ENCODE measurements around the gene ABCC1. TPM values are rescaled to one million over a fixed set of nuclear protein-coding genes. Genes with fewer than 3 reads are reported as not detected.
A peak's percentile ranks its signal among the peaks of the same experiment; 100 is the strongest.

The ABCC1 gene
- total and polyA plus RNA-seq, 2 donors (not counting 1 experiment from before 2014, with no cell fraction given), result 54.1 to 178 TPM

DNA sequence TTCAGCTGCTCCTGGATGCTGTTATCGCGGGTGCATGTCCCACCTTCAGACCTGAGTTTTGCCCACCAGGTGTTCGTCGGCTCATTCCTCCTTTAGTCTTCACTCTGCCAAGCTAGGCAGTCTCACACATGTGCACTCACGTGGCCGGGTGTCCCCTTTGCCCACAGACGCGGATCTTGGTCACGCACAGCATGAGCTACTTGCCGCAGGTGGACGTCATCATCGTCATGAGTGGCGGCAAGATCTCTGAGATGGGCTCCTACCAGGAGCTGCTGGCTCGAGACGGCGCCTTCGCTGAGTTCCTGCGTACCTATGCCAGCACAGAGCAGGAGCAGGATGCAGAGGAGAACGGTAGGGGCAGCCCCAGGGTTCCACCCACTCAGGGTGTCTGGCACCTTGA lies 140.8 kb downstream of the ABCC1 start:
- no peak for DNase-seq (ENCODE audit: low read depth in 2 of 2)

DNA sequence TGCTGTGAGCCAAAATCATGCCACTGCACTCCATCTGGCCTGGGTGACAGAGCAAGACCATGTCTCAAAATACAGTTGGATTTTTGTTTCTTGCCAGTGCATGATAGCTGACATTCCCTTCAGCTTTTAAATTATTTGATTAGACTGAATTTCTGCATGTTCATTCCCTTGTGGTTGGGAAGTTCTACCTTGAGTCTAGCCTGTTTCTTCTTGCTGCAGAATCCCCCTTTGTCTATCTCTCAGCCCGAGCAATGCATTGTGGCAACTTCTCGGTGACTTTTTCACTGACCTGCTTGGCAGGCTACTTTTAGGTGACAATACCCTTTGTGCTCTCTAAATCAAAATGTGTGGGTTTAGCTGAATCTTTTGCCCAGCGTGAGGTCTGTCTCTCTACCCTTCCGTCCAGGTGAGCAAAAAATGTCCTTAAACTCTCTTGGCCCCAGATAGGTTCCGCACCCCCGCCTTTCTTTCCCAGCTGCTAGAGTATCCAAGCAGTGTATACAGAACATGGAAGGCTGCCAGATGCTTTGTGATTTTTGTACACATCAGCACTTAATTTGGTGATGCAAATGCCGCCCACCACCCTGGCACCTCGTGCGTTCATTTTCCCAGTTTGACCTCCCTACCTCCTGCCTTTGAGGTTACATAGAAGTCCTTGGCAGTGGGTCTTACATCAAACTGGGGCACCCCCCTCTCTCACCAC lies 143.7 kb downstream of the ABCC1 start:
- Histone ChIP-seq H2AFZ (ENCODE audit: low read length) (no peak overlapping the region), H3K4me3 (replicated peaks in 1 of 4; ENCODE audit: control extremely low read depth in 1 of 4, insufficient read depth in 1 of 4, low read depth in 3 of 4, low read length in 4 of 4) (no peak overlapping the region), H3K36me3 (ENCODE audit: control insufficient read depth, insufficient read depth, low read length) (peaks cover 22% of the 10 kb centered on the region), H3K9me3 (ENCODE audit: control insufficient read depth, insufficient read depth, low read depth, low read length) (no peaks in the 10 kb centered on the region), H4K20me1 (ENCODE audit: control insufficient read depth, extremely low read depth, insufficient read depth, low read length) (no peaks in the 10 kb centered on the region), H3K9ac (ENCODE audit: insufficient read depth, low read length) (no peak overlapping the region), H3K4me1 (ENCODE audit: control insufficient read depth, extremely low read depth, insufficient read depth, low read length) (peaks cover 27% of the 10 kb centered on the region), H3K27me3 (ENCODE audit: control insufficient read depth, insufficient read depth, low read length) (no peaks in the 10 kb centered on the region), H3K27ac (ENCODE audit: insufficient read depth, low read length) (peak overlapping the region; percentile 16), H3K4me2 (ENCODE audit: extremely low read depth, insufficient read depth, low read length) (no peak overlapping the region), H3K79me2 (ENCODE audit: control insufficient read depth, insufficient read depth, low read length) (peaks cover 5% of the 10 kb centered on the region)
- peak; percentile 71 to 86 for DNase-seq (ENCODE audit: low read depth in 2 of 2)
- TF ChIP-seq EZH2 (IDR thresholded peaks at IDR 0.05; ENCODE audit: low read length, missing control alignments), result no peak
- TF ChIP-seq, protein P1, sequence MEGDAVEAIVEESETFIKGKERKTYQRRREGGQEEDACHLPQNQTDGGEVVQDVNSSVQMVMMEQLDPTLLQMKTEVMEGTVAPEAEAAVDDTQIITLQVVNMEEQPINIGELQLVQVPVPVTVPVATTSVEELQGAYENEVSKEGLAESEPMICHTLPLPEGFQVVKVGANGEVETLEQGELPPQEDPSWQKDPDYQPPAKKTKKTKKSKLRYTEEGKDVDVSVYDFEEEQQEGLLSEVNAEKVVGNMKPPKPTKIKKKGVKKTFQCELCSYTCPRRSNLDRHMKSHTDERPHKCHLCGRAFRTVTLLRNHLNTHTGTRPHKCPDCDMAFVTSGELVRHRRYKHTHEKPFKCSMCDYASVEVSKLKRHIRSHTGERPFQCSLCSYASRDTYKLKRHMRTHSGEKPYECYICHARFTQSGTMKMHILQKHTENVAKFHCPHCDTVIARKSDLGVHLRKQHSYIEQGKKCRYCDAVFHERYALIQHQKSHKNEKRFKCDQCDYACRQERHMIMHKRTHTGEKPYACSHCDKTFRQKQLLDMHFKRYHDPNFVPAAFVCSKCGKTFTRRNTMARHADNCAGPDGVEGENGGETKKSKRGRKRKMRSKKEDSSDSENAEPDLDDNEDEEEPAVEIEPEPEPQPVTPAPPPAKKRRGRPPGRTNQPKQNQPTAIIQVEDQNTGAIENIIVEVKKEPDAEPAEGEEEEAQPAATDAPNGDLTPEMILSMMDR (conservative IDR thresholded peaks at IDR 0.05 in 1 of 2, IDR thresholded peaks at IDR 0.05 in 1 of 2; ENCODE audit: low read depth in 1 of 2, low read length in 2 of 2), result no peak

More for the DNA sequence above, 140.8 kb downstream of the ABCC1 start:
- no peak overlapping the region for H3K27ac ChIP-seq (ENCODE audit: insufficient read depth, low read length)
- no peaks in the 10 kb centered on the region for H3K9me3 ChIP-seq (ENCODE audit: control insufficient read depth, insufficient read depth, low read depth, low read length)
- H3K79me2 ChIP-seq (ENCODE audit: control insufficient read depth, insufficient read depth, low read length), result peaks cover 2% of the 10 kb centered on the region
- H3K4me2 ChIP-seq (ENCODE audit: extremely low read depth, insufficient read depth, low read length), result no peak overlapping the region
- H4K20me1 ChIP-seq (ENCODE audit: control insufficient read depth, extremely low read depth, insufficient read depth, low read length), result no peaks in the 10 kb centered on the region
- no peak for TF ChIP-seq EZH2 (IDR thresholded peaks at IDR 0.05; ENCODE audit: low read length, missing control alignments)
- TF ChIP-seq, protein P1 (conservative IDR thresholded peaks at IDR 0.05 in 1 of 2, IDR thresholded peaks at IDR 0.05 in 1 of 2; ENCODE audit: low read depth in 1 of 2, low read length in 2 of 2), result no peak
- H2AFZ ChIP-seq (ENCODE audit: low read length), result no peak overlapping the region
- no peak overlapping the region for H3K4me3 ChIP-seq (replicated peaks in 1 of 4; ENCODE audit: control extremely low read depth in 1 of 4, insufficient read depth in 1 of 4, low read depth in 3 of 4, low read length in 4 of 4)
- H3K27me3 ChIP-seq (ENCODE audit: control insufficient read depth, insufficient read depth, low read length), result no peaks in the 10 kb centered on the region
- H3K36me3 ChIP-seq (ENCODE audit: control insufficient read depth, insufficient read depth, low read length), result peaks cover 31% of the 10 kb centered on the region
- no peak overlapping the region for H3K9ac ChIP-seq (ENCODE audit: insufficient read depth, low read length)
- peaks cover 12% of the 10 kb centered on the region for H3K4me1 ChIP-seq (ENCODE audit: control insufficient read depth, extremely low read depth, insufficient read depth, low read length)

DNA sequence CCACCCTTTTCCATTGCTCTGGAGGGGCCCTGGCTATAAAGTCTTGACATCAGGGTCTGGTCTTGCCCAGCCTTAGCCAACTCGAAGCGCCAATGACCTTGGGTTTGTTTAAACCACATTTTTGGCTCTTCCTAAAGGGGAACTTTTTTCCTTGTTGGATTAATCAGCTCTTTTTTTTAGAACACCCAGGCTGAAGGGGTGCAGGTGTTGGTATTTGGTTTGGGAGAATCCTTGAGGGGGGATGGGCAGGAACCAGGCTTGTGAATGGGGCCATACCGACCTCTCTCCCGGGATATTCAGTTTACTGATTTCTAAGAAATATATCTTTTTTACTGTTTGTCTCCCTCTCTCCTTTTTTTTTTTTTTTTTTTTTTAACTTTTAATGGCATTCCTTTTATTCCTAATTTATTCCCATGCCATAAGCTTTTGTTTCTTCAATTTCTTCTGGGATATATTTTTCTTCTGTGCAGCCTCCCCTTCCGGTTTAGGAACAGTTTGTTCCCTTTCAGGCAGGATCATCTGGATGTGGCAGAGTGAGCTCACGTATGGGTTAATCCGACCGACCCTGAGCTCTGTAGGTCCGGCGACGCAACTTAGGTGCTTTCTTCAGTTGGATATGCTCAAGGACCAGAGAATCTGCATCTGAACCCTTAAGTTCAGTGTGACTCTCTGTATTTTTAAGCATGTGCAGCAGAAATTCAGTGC lies 144.4 kb downstream of the ABCC1 start:
- Histone ChIP-seq H3K36me3 (ENCODE audit: control insufficient read depth, insufficient read depth, low read length) (peaks cover 25% of the 10 kb centered on the region), H4K20me1 (ENCODE audit: control insufficient read depth, extremely low read depth, insufficient read depth, low read length) (no peaks in the 10 kb centered on the region), H3K4me2 (ENCODE audit: extremely low read depth, insufficient read depth, low read length) (no peak overlapping the region), H3K9ac (ENCODE audit: insufficient read depth, low read length) (no peak overlapping the region), H3K9me3 (ENCODE audit: control insufficient read depth, insufficient read depth, low read depth, low read length) (no peaks in the 10 kb centered on the region), H3K4me3 (replicated peaks in 1 of 4; ENCODE audit: control extremely low read depth in 1 of 4, insufficient read depth in 1 of 4, low read depth in 3 of 4, low read length in 4 of 4) (no peak overlapping the region), H3K79me2 (ENCODE audit: control insufficient read depth, insufficient read depth, low read length) (peaks cover 5% of the 10 kb centered on the region), H3K27me3 (ENCODE audit: control insufficient read depth, insufficient read depth, low read length) (no peaks in the 10 kb centered on the region), H3K27ac (ENCODE audit: insufficient read depth, low read length) (peak overlapping the region; percentile 1), H2AFZ (ENCODE audit: low read length) (no peak overlapping the region), H3K4me1 (ENCODE audit: control insufficient read depth, extremely low read depth, insufficient read depth, low read length) (peaks cover 27% of the 10 kb centered on the region)
- no peak for DNase-seq (ENCODE audit: low read depth in 2 of 2)
- no peak for TF ChIP-seq EZH2 (IDR thresholded peaks at IDR 0.05; ENCODE audit: low read length, missing control alignments)
- TF ChIP-seq, protein P1 (conservative IDR thresholded peaks at IDR 0.05 in 1 of 2, IDR thresholded peaks at IDR 0.05 in 1 of 2; ENCODE audit: low read depth in 1 of 2, low read length in 2 of 2), result no peak
